Bronchial epithelial cell (primary cell): Measurements from ENCODE around the gene EDN3. TPM values are rescaled to one million over a fixed set of nuclear protein-coding genes. Genes with fewer than 3 reads are reported as not detected.

Experiments
- DNase-seq: peaks from one replicate; pipeline ENCODE4 v3.0.0-alpha.2; 2010; ENCODE audit warnings: low read depth
- FAIRE-seq: peaks from 2 replicates; lab custom pipeline; 2011; peaks lifted over from hg19 to GRCh38; lab: Jason Lieb, UNC
- H3K27me3 ChIP-seq: 2 replicates; pipeline ENCODE4 v1.5.1; 2011; ENCODE audit warnings: low read length; ENCODE audit not compliant: control insufficient read depth, insufficient read depth
- H3K36me3 ChIP-seq: 2 replicates; pipeline ENCODE4 v1.5.1; 2011; ENCODE audit warnings: low read length; ENCODE audit not compliant: control insufficient read depth, insufficient read depth
- H3K4me3 ChIP-seq: 2 replicates; pipeline ENCODE4 v1.5.1; 2011; ENCODE audit warnings: mild to moderate bottlenecking, low read depth, low read length, control low read depth
- CTCF ChIP-seq: IDR thresholded peaks from 2 replicates; pipeline ENCODE4 v1.5.1; 2011; ENCODE audit warnings: mild to moderate bottlenecking, moderate library complexity, low read length, control low read depth, inconsistent platforms; ENCODE audit not compliant: insufficient read depth, severe bottlenecking
- total RNA-seq: library from RNA; depleted of rRNA; stranded (reverse); fragments of >200 nt; gene quantifications from 2 replicates; pipeline ENCODE4 v1.2.1, GENCODE V29; 2014

The EDN3 gene
- total RNA-seq, 1 donor from 2014 or later, result not detected

- Histone ChIP-seq H3K27me3 (no peaks in the 10 kb centered on the region), H3K4me3 (no peak overlapping the region), H3K36me3 (no peaks in the 10 kb centered on the region)
- DNase-seq, result no peak
- FAIRE-seq, result no peak
- TF ChIP-seq CTCF, result no peak
Measured at GRCh38 chr20:59349277-59349676, 48.9 kb downstream of the EDN3 start.

GRCh38 chr20:59350330-59351156, 50.1 kb downstream of the EDN3 start:
- TF ChIP-seq CTCF, result no peak
- FAIRE-seq (no peak), DNase-seq (no peak)
- Histone ChIP-seq H3K4me3 (no peak overlapping the region), H3K36me3 (no peaks in the 10 kb centered on the region), H3K27me3 (no peaks in the 10 kb centered on the region)

GRCh38 chr20:59351157-59352040, 51.0 kb downstream of the EDN3 start:
- Histone ChIP-seq H3K36me3 (no peaks in the 10 kb centered on the region), H3K27me3 (no peaks in the 10 kb centered on the region), H3K4me3 (no peak overlapping the region)
- FAIRE-seq (no peak), DNase-seq (peak; percentile 2)
- TF ChIP-seq CTCF, result no peak

GRCh38 chr20:59352541-59352940, 52.1 kb downstream of the EDN3 start:
- TF ChIP-seq CTCF, result no peak
- FAIRE-seq, result no peak
- H3K4me3 ChIP-seq, result no peak overlapping the region
- no peak for DNase-seq
- no peaks in the 10 kb centered on the region for H3K36me3 ChIP-seq
- H3K27me3 ChIP-seq, result no peaks in the 10 kb centered on the region

- no peaks in the 10 kb centered on the region for H3K36me3 ChIP-seq
- H3K27me3 ChIP-seq, result no peaks in the 10 kb centered on the region
- no peak for DNase-seq
- H3K4me3 ChIP-seq, result no peak overlapping the region
- no peak for FAIRE-seq
- TF ChIP-seq CTCF, result no peak
Measured at GRCh38 chr20:59352990-59353389, 52.6 kb downstream of the EDN3 start.
